Measurements from ENCODE around the gene LRP1.

The LRP1 gene

DNA sequence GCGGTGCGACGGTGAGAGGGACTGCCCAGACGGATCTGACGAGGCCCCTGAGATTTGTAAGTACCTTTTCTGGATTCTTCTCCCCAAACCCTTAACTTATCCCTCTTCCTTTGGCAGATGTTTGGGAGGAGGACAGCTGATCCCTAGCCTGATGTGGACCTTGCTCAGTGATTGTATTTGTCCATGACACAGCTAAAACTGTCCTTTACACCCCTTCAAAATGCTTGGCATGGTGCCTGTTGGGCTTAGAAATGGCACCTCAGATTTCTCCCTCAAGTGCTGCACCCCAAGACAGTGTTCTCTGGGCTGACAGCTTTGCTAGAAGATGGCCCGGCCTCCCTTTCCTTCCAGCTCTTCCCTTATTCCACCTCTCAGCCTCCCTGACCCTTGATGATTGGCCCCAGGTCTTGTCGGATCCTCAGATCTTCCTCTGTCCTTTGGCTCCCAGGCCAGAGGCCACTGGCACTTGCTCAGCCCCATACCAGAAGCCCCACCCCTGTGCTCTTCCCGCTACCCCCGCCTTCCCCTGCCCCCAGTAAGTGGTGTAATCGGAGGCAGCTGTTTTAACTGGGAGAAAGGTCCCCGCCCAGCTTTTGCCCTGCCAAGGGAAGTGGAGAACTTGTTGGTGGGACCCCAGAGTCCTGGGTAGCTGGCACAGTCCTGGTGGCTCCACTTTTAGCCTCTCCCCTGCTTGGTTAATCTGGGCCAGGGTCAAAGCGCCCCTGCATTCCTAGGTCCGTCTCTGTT, 10.4 kb downstream of the LRP1 start:
- no peak for DNase-seq

DNA sequence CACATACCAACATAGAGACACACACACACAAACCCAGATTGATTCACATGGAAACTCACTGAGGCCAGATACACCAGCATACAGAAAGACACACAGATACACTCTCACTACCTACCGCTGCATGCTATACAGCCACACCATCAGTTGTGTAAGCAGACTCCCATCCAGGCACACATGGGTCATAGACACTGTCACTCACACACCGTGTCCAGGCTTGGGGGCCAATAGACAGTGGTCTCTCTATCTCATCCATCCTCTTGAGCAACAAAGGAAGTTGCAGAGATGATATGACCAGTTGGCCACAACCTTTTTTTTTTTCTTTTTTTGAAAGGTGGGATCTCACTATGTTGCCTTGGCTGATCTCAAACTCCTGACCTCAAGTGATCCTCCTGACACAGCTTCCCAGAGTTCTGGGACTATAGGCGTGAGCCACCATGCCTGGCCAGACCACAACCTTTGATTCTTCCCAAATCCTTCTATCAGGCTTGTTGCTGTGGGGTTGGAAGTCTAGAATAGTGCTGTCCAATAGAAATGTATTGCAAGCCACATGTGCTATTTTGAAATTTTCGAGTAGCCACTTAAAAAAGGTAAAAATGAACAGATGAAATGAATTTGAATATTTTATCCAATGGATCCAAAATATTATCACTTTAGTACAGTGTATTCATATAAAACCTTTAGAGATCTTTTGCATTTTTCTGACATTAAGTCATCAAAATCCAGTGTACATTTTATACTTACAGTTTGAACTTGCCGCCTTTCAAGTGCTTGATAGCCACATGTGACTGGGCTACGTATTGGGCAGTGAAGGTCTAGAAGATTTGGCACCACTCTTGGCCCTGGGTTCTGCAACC, 11.7 kb downstream of the LRP1 start:
- DNase-seq: no peak

DNA sequence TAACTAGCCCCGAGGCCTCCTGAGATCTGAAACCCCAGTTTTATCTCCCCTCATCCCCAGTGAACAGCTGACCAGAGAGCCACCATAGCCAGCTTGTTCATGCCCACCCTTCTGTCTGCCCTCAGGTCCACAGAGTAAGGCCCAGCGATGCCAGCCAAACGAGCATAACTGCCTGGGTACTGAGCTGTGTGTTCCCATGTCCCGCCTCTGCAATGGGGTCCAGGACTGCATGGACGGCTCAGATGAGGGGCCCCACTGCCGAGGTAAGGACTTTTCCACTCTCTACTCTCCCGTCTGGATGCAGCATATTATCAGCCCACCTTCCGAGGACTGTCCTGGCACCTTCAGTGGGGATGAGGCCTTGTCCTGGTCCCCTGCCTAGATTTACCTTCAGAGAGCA, 13.0 kb downstream of the LRP1 start:
- DNase-seq: no peak

DNA sequence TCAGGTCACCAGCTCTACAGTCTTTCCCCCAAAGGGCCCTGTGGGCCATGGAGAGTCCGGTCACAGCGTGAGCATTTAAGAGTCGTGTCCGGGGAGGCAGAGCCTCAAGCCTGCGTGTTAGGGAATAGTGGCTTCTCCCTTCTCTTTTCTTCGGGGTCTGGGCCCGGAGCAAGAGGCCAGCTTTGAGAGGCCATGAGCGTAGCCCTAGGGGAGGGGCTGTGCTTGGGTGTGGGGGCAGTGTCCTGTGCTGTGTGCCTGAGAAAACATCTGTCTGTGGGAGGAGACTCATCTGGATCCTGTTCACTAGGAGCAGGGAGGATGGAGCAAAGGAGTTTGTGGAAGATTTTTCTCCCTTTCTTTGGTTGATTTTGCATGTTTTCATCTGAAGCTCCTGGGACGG, 13.8 kb downstream of the LRP1 start:
- no peak for DNase-seq

DNA sequence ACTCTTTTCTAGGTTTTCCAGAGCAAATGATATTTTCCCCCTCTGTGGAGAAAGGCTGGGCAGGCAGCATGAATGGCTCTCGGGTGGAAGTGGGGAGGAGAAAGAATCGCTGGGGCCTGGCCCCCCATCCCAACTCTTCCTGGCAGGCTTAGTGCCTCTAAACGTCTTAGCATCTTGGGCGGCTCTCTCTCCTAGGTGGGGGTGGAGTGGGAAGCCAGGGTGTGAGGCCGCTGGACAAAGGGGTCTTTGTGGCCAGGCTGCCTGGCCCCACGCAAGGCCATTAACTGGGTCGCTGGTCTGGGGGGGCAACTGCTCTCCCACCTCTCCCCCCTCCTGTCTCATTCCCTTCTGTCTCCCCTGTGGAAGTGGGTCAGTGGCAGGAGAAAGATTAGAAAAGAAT, 14.4 kb downstream of the LRP1 start:
- no peak for DNase-seq

DNA sequence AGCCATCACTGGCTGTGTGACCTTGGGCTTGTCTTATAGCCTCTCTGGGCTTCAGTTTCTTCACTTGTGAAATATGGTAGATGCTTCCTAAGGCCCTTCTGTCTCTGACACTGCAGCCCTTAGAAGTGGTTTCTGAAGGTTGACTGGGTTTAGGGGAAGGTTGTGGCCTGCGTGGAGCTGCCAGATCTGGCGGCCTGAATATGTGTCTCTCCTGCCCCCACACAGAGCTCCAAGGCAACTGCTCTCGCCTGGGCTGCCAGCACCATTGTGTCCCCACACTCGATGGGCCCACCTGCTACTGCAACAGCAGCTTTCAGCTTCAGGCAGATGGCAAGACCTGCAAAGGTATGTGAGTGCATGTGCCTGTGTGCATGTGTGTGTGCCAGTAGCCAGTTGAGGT, 15.2 kb downstream of the LRP1 start:
- no peak for DNase-seq

DNA sequence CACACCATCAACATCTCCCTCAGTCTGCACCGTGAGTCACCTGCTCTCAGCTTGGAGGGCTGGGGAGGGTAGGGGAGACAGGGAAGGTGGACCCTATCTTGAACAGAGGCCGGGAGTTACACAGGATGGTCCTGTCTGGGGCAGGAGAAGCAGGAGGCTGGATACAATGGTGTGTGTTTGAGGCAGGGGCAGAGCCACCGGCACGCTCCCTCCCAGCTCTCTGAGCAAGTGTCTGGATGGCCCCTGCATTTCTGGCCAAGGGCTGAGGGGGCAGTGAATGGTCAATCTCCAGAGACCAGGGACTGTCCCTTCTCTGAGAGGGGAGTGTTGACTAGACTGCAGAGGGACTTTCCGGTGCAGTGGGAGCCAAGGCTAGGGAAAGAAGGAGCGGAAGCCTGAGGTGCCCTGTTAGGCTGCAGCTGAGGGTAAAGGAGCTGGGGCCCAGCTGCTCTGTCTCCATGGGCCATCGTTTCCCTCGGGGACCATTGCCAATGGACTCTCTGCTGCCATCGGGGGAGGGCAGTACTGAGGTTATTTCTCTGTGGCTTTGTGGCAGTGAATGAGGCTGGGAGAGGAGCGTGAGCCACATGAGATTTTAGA, 17.3 kb downstream of the LRP1 start:
- no peak for DNase-seq

DNA sequence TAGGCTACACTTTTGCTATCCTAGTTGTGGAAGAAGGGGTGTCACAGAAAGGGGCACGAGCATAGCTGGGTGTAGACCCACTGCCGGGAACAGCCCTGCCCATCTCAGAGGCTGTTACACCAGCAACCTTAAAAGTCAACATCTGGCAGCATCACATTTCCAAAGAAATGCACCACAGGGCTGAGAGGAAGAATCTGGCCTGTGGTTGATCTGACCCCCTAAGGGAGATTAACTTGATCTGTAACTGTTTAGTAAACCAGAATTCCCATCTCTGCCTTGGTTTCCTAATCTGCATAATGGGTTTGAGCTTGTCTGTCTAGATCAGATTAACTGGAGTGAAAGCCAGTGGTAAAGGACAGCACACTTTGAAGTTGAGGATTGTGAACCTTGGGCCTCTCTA, 17.8 kb downstream of the LRP1 start:
- no peak for DNase-seq

DNA sequence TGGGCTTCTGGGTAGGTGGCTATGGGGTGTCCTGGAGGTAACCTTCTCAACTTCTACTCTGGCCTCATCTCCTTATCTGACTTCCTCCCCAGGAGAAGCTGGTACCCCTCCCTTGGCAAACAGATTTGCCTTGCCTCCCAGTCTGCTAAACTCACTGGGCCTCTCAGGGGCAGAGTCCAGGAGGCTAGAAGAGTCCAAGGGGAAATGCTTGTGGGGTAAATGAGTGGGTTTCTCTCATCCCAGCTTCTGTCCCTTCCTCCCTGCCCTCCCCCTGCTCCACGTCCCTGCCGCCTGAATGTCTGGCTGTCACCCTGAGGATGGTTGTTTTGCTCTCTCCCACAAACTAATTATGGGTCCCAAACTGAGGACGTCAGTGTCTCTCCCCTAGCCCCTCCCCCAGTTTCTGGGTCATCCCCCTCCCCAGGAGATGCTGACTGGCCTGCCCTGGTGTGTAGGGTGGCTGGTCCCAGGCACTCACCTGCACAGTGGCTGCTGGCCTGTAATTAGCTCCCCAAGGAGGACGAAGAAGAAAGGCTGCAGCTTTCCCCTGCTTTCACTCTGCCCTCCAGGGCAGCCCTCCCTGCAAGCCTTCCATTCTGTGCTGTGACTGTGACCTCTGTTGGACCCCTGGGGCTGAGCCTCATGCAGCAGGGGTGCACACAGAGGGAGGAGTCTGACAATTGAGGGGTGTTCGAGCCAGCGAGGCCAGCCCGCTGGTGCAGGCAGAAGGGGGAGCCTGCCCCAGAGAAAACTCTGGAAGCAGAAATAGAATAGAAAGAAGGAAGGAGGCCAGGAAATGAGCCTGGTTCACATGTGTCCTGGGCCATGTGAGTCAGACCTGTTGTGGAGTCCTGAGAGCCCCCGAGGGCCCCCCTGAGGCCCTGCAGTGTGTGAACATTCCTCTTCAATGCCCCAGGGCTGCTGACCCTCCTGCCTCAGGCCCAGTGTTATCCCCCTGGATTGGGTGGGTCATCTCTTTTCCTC, 19.0 kb downstream of the LRP1 start, which contains the start of gene LRP1-AS:
Gene LRP1-AS (minus strand): TSS at position 659 of the 984 bp plus-strand sequence.
- DNase-seq: no peak

DNA sequence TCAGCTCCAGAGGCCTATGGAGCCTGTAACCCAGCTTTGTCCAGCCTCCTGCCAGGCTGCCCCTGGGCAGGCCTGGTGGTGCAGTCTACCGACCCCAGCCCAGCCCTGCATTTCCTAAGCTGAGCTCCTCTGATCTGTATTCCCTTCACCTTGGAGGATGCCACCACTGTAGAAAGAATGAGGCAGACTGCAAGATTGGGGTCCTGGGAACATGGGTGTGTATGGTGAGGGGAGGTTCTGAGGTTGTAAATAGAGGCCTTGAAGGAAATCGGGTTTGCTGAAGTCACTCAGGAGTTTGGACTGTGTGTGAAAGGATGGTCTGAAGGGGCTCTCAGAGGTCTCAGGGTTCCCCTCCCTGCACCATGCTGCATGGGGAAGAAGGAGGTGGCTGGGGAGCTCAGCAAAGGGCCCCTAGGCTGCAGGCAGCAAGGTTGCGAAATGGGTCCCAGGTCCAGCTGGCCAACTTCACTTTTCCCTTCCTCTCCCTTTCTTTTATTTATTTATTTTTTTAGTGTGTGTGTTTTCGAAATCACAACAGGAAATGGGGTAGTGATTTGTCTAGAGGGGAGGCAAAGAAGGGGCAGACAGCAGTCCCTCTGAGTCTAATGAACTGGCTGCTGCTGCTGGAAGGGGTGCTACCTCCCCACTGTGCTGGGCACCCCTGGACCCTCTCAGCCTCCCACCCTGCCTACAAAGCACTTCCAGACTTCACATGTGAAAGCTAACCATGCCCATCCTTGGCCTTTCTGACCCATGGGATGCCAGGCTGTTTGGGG, 20.4 kb downstream of the LRP1 start:
- no peak for DNase-seq

DNA sequence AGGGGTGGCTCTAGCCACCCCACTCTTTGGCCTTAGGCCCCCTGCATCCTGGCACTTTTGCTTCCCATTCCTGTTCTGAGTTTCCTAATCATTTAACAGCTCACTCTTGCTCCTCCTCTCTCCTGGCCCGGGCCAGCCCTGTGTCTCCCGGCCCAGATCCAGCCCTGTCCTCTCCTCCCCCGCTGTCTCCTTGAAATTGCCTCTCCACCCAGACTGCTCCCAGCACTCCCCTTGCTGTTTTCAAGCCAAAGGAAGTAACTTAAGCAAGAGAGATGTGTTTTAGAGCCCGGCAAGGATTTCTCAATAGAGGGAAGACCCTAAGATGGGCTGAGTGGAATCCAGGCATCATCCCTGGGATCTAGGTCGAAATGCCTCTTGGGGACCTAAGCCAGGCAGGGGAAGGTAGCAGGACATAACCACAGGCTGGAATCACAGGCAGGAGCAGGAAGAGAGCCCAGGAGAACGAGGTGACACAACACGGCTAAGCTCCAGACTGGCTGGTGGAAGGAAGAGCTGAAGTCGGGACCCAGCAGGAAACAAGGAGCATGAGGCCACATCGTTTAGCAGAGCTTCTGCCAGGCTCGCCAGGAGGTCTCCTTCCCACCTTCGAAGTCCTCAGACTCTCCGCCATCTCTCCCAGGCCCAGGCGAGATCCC, 21.1 kb downstream of the LRP1 start:
- DNase-seq: no peak

DNA sequence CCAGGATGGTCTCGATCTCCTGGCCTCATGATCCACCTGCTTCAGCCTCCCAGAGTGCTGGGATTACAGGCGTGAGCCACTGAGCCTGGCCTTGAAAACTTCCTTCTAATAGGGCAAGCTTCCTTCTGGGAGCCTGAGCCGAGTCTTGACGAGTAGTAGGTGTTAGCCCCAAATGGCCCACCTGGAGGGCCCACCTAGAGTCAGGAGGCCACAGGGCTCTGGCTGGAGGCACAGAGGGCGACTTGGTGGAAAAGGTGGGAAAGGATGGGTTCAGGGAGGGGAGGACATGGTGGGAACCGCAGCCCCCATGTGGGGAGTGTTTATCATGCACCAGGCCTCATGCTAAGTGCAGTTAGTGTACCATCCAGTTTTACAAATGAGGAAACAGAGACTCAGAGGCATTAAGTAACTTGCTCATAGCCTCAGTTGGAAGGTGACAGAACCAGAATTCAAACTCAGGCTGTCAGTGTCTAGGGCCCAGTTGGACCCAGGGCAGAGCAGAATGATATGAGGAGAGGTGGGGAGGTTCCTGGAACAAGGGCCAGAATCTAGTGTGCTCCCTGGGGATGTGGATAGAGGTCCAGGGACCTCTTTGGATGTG, 22.2 kb downstream of the LRP1 start:
- DNase-seq: no peak

DNA sequence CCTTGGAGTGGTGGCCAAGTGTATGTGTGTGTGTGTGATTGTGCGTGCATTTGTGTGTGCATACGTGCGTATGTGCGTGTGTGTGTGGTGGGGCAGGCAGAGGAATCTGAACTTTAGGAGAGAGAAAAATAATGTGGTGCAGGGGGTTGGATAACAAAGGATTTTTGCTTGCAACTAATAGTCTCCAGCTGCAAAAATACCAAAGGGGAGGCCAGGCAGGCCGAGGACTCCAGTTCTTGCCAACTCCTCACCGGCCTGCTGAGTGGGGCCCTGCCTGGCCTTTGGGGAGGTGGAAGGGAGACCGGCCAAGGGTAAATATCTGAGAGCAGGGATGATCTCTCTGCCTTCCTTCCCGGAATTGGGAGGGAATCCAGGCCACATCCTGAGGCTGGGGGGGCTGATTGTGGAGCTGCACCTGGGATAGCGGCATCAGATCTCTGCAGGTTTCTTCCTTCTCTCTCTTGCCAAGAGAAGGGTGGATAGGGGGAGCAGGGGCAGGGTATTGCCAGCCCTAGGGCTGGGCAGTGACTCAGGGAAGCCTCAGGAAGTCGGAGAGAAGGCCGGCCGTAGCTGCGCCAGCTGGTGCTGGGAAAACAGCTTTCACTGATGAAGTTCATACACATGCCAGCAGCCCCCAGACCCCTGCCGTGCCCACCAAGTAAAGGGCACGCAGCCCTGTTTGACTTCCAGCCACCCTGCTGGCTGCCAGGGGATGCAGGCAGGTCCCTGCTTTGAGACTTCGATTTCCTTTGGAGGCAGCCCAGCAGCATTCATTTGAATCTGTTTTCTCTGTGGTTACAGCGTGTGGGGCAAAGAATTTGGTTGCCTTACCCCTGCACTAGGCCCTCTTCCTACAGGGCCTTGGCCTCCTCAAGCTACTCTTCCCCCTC, 23.7 kb downstream of the LRP1 start:
- DNase-seq: no peak

DNA sequence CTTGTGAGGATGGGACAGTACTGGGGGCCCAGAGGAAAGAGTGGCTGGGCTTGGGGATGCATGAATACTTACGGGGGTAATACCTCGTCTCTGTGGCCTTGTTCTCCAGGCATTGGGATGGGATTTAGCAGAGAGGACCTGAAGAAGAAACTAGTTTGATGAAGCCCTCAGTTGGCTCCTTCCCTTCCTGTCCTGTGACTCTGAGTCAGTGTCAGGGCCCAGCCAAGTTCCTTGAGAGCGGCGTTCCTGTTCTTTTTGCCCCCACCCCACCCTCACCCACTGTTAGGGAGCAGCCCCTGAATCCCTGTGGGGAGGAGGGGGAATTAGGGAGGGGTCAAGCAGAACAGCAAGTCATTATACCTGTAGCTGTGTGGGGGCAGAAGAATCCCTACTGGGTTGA, 24.4 kb downstream of the LRP1 start:
- no peak for DNase-seq

DNA sequence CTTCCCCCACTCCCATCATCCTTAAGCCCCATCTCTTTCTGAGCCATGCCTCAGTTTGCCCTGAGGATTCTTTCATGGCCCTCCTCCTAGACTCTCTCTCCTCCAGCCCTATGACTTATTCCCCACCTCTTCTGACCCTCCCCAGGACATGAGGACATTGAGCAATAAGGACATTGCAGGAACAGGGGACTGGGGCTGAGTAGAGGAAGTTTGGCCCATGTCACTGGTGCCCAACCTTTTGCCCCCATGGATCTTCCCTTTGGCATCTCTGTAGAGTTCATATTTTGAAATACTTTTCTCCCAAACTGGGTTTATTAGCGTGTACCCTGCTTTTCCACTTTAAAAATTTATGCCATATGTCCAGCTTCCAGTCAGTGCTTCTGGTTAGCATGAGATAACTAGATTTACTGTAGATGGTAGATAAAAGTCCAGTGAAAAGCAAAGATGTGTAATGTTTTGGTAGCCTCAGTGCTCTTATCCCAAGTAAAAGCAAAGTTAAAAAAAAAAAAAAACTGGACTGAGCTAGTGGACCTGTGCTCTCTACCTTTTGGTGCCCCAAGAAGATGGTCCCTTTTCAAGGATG, 25.2 kb downstream of the LRP1 start:
- DNase-seq: no peak

DNA sequence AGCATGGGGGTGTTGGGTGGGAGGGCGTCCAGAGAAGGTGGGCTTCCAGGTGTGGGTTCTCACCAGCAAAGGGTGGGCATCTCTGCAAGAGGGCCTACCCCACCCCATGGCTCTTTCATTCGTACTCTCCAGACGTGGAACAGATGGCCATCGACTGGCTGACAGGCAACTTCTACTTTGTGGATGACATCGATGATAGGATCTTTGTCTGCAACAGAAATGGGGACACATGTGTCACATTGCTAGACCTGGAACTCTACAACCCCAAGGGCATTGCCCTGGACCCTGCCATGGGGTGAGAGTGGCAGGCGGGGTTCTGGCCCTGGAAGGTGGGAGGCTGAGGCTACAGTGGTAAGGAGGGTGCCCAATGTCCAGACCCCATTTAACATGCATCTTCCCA, 25.8 kb downstream of the LRP1 start:
- DNase-seq: no peak

DNA sequence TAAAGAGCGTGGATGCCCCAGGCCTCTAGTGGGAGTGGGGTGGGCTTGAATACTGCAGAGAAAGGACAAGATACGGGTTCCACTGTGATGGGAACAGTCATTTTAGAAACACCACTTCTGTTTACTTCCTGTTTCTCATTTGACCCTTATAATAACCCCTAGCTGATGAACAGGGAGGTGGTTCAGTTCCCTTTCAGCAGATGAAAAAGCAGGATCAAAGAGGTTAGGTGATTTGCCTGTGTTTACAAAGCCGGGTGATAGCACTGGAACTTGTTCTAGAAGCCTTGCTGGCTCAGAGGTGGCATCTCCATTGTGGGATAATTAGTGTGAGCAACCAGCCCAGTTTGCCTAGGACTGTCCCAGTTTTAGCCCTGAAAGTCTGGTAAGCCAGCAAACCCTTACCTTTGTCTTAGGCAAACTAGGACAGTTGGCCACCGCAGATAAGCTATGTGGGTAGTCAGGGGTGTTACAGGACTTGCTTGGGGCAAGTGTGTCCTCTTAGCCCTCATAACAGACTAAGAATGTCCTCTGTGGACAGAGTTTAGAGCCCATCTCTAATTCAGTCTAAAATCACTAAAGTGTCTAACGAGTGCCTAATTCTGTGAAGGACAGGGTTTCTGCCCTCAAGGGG, 26.6 kb downstream of the LRP1 start:
- no peak for DNase-seq

DNA sequence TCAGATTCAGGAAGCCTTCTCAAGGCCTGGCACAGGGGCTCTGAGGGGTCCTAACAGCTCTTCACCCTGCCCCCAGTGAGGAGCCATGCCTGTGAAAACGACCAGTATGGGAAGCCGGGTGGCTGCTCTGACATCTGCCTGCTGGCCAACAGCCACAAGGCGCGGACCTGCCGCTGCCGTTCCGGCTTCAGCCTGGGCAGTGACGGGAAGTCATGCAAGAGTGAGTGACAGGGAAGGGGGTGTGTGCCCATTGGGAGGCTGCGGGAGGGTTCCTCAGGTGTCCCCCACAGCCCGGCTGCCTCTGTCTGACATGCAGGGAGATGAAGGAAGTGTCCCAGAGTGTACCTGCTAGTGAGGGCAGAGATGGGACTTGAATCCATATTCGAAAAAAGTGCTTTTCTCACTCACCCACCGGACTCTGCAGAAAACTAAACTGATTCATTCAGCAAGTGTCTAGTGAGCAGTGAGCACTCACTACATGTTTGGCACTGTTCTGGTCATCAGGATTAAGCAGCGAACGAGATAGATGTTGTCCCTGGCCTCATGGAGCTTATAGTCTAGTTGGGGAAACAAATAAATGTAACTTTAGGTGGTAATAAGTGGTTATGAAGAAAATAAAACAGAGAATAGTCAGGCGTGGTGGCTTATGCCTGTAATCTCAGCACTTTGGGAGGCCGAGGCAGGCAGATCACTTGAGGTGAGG, 28.6 kb downstream of the LRP1 start:
- DNase-seq: no peak
